ENCODE results near the gene DPP8. TPM values are rescaled to one million over a fixed set of nuclear protein-coding genes. Genes with fewer than 3 reads are reported as not detected.
"Not testable (repeated sequence)": the region's sequence is repeated elsewhere in the genome, so short reads cannot be mapped to it uniquely, and the experiment has no call there.

The DPP8 gene
- total RNA-seq: 53.8 and 62.8 TPM in 2 replicates

DNA sequence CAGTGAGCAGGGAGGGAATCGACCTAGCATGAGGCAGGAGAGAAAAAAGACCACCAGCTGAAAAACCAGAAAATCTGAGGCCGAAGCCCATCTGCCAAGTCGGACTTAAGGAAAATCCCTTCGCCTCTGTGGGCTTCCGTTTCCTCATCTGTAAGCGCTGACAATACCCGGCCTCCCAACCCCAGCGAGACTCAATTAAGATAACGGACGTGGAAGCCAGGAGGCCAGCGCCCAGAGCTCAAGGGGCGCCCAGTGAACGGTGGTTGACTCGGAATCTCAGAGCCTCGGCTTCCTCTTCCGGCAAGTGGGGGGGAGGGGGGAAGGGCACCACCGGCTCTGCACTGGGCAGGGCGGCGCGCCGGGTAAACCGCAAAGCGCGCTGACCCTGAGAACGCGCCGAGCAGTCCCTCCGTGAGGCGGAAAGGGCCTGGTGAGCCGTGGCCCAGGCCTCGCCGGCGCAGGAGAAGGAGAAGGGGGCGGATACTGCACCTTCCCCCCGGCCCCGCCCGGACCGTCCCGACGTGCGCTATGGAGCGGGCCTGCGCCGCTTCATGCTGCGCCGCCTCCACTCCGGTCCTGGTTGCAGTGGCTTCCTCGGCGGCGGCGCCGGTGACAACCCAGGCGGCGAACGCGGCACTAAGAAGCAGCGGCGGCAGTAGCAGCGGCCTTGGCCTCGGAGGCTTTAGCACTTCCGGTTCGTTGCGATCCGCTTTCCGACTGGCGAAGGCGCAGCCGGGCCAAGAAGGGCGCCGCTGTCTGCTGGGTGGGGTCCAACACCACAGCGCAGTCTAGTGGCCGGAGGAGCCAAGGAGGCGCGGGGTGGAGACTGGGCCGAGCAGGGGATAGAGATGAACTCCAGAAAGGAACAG is at the start of gene DPP8:
TSS of gene DPP8 (minus strand) at position 693 of the 869 bp plus-strand sequence. CDS start 5,136 bp downstream, outside the sequence.
- DNase-seq (ENCODE audit: low read depth, low spot score): peak; percentile 77

DNA sequence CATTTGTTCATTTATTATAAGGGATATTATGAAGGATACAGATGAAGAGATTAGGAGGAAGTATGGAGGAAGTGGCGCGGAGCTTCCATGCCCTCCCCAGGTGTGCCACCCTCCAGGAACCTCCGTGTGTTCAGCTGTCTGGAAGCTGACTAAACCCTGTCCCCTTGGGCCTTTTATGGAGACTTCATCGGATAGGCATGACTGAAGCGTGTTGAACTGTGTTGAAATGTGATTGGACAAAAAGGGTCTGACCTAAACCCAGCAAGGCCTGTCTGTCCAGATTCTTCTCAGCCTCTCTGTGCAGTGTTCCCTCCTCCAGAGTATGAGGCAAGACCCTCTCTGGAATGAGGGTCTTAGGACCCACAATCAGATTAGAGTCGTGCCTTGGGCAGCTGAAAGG is 44.4 kb upstream of the DPP8 start:
- DNase-seq (ENCODE audit: low read depth, low spot score): no peak

- no peak for DNase-seq (ENCODE audit: low read depth, low spot score)
Measured at GRCh38 chr15:65559941-65560340, 42.5 kb upstream of the DPP8 start.

- no peak for DNase-seq (ENCODE audit: low read depth, low spot score)
Measured at GRCh38 chr15:65558997-65559760, 41.7 kb upstream of the DPP8 start.

- no peak for DNase-seq (ENCODE audit: low read depth, low spot score)
Measured at GRCh38 chr15:65558336-65558735, 40.8 kb upstream of the DPP8 start.

DNA sequence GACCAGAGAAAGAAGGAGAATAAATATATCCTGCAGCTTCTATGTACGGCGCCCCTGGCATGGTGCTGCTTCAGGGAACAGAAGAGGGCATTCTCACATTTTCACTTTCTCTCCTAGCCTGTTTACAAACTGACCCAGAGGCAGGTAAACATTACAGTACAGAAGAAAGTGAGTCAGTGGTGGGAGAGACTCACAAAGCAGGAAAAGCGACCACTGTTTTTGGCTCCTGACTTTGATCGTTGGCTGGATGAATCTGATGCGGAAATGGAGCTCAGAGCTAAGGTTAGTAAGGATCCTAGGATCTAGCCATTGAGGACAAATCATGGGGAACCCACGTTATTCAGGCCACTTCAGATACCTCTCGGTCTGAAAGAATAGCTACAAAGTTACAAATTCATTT is 39.1 kb upstream of the DPP8 start:
- DNase-seq (ENCODE audit: low read depth, low spot score): no peak

DNA sequence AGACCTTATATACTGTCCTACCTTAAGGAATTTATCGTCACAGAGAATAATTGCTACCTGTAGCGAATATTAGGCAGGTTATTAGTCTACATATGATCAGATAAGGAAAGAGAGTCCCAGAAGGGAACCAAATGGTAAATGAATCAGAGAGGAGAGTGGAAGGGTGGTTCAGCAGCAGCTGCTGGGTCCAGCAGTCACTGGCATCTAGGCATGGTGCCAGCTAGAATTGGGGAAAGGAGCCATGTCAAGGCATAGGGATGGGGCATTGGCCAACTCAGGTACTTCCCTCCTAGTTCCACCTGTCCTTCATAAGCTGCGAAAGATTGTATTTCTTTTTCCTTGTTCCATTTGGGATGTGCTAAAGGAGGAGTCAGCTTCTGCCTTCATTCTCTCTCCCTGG is 36.2 kb upstream of the DPP8 start:
- no peak for DNase-seq (ENCODE audit: low read depth, low spot score)

DNA sequence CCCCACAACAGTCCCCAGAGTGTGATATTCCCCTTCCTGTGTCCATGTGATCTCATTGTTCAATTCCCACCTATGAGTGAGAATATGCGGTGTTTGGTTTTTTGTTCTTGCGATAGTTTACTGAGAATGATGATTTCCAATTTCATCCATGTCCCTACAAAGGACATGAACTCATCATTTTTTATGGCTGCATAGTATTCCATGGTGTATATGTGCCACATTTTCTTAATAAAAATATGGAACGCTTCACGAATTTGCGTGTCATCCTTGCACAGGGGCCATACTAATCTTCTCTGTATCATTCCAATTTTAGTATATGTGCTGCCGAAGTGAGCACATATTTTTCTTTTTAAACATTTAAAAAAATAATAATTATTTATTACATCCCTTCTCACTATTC is 35.4 kb upstream of the DPP8 start:
- not testable (repeated sequence) for DNase-seq (ENCODE audit: low read depth, low spot score)

DNA sequence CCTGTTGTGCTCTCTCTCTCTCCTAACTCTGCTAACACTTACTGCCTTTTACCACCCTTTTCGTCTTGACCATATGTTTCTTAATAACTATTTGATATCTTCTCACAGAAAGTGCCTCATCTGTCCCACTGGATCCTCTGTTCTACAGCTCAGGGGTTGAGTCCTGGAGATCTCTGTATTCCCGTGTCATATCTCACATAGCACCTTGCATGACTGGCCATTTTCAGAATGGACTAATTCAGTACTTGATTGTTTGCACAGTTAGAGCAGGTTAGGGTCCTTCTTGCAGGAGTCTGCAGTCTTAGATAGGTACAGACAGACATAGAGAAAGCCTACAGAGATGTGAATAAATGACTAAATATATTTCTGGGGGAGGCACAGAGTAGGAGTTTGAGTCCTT is 33.7 kb upstream of the DPP8 start:
- DNase-seq (ENCODE audit: low read depth, low spot score): no peak

GRCh38 chr15:65550681-65551098 is 33.2 kb upstream of the DPP8 start:
- no peak for DNase-seq (ENCODE audit: low read depth, low spot score)

DNA sequence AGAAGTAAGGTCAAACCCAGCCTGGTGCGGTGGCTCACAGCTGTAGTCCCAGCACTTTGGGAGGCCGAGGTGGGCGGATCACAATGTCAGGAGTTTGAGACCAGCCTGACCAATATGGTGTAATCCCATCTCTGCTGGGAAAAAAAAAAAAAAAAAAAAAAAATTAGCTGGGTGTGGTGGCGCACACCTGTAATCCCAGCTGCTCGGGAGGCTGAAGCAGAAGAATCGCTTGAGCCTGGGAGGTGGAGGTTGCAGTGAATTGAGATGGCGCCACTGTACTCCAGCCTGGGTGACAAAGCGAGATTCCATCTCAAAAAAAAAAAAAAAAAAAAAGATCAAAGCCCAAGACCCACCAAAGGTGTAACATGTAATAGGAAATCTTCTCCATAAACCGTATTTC is 31.8 kb upstream of the DPP8 start:
- not testable (repeated sequence) for DNase-seq (ENCODE audit: low read depth, low spot score)

DNA sequence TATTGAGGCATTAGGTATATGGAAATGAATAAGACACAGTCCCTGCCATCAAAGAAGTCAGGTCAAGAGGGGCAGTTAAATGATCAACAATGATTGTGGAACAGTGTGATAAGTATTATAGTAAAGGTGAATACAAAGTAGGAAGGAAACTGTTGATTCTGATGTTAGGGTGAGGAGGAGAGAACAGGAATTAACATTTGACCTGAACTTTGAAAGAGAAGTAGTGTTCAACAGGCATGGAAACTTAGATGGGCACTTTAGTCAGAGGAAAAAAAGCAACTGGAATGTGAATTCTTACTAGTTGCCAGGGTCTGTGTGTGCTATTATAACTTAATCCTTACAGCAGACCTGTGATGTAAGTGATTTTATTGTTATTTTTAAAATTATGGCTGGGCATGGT is 30.4 kb upstream of the DPP8 start:
- no peak for DNase-seq (ENCODE audit: low read depth, low spot score)

- DNase-seq (ENCODE audit: low read depth, low spot score): no peak
Measured at GRCh38 chr15:65541231-65541820, 23.8 kb upstream of the DPP8 start.

- no peak for DNase-seq (ENCODE audit: low read depth, low spot score)
Measured at GRCh38 chr15:65540314-65540713, 22.8 kb upstream of the DPP8 start.

- DNase-seq (ENCODE audit: low read depth, low spot score): no peak
Measured at GRCh38 chr15:65535192-65535591, 17.7 kb upstream of the DPP8 start.

DNA sequence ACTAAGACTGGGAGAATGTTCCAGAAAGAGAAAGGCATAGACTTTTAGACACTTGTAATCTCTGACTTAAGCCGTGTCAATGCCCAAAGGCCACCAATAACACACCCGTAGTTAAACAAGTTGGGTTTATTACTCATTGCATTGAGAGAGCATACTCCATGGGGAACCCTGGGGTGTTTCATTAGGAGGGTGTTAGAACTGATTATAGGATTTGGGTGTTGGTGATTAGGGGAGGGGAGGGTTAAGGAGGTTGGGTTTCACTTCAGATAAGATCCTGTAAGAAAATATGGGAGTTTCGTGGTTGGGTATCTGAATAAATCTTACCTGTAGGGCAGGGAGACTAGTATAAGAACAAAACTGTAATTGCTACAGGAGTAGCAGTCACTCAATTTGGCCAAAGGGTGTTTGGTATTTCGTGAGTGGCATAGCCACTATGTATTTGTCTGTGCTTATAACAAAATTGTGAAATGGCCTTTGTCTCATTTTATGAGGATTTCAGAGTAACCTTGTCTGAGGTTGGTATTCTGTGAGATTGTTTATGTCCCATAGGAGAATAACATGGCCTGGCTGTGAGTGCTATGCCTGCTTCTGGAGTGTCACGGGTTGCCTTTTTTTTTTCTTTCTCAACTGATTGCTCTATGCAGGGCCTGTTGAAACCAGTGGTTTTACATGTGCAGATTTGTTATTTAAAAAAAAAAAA is 15.7 kb upstream of the DPP8 start:
- no peak for DNase-seq (ENCODE audit: low read depth, low spot score)

- no peak for DNase-seq (ENCODE audit: low read depth, low spot score)
Measured at GRCh38 chr15:65532738-65533051, 15.2 kb upstream of the DPP8 start.

GRCh38 chr15:65530318-65531111 is 13.0 kb upstream of the DPP8 start, which contains the start of gene HACD3:
HACD3 (plus strand) TSS chr15:65530463; CDS start chr15:65530632, 169 bp downstream.
- no peak for DNase-seq (ENCODE audit: low read depth, low spot score)

GRCh38 chr15:65529762-65530317 is 12.4 kb upstream of the DPP8 start:
- no peak for DNase-seq (ENCODE audit: low read depth, low spot score)

DNA sequence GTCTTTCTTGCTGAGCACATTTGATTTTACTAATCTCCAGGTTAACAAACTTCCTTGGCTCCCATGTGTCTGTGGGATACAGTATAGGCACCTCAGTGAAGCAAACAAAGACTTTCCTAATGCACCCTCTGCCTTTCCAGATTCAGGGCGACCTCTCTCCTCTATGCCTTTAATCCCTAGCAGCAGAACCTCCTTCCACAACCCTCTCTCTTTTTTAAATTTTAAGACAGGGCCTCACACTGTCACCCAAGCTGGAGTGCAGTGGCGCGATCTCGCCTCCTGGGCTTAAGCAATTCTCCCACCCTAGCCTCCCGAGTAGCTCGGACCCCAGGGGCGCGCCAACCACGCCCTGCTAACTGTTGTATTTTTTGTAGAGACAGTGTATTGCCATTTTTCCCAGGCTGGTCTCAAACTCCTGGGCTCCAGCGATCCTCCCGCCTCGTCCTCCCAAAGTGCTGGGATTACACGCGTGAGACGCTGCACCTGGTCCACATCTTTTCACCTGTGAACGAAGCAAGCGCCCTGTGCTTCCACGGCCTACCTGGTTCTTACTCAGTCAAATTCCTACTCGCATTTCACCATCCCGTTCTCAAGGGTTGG is 11.1 kb upstream of the DPP8 start:
- no peak for DNase-seq (ENCODE audit: low read depth, low spot score)
